ENCODE measurements around the gene VRK1. TPM values are rescaled to one million over a fixed set of nuclear protein-coding genes. Genes with fewer than 3 reads are reported as not detected.

The VRK1 gene
- total and polyA plus RNA-seq, 2 donors (not counting 1 experiment from before 2014, with no cell fraction given): 10.3 to 28.2 TPM

DNA sequence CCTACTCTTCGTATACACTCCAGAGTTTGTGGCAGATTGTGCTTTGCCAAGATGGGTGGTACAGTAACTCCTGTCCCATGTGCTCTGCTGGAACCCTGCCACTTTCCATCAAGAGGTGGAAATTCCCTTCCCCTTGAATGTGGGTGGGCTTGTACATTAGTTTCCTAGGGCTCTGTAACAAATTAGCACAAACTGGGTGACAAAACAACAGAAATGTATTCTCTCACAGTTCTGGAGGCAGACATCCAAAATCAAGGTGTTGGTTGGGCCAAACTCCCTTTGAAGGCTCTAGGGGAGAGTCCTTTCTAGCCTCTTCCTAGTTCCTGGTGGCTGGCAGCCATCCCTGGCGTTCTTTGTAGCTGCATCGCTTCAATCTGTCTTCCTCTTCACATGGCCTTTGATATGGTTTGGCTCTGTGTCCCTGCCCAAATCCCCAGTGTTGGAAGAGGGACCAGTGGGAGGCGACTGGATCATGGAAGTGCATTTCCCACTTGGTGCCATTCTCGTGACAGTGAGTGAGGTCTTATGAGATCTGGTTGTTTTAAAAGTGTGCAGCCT, 117.5 kb downstream of the VRK1 start:
- peaks cover 0 to 30% (median 11%) of the 10 kb centered on the region in 3 donors for H3K9me3 ChIP-seq (ENCODE audit: control extremely low read depth in 1 of 3, control insufficient read depth in 2 of 3, insufficient read depth in 1 of 3, low read length in 2 of 3)
- no peak overlapping the region for H3K9ac ChIP-seq (ENCODE audit: low read length)
- ATAC-seq (ENCODE audit: low read depth): no peak
- ChIA-PET CTCF (no interaction called here), POLR2A (no interaction called here)
- H3K27me3 ChIP-seq (replicated peaks in 1 of 4; ENCODE audit: control extremely low read depth in 1 of 4, control insufficient read depth in 3 of 4, insufficient read depth in 4 of 4, low read length in 3 of 4): no peaks in the 10 kb centered on the region
- no peak overlapping the region for H2AFZ ChIP-seq (ENCODE audit: insufficient read depth, low read depth, low read length, poor library complexity, severe bottlenecking)
- Mint-ChIP-seq H3K27me3 (no peaks in the 10 kb centered on the region), H3K4me3 (no peak overlapping the region), H3K9me3 (ENCODE audit: insufficient read depth) (peaks cover 5% of the 10 kb centered on the region), H3K27ac (no peak overlapping the region), H3K4me1 (peaks cover 3% of the 10 kb centered on the region)
- H3K79me2 ChIP-seq (ENCODE audit: control insufficient read depth, insufficient read depth, low read length): no peaks in the 10 kb centered on the region
- no peak overlapping the region for H3K4me2 ChIP-seq (replicated peaks; ENCODE audit: low read depth, low read length, poor library complexity, severe bottlenecking)
- WGBS (ENCODE audit: insufficient coverage): 100% methylated on average over 1 of the region's 5 CpGs
- intact Hi-C loops (cut with micrococcal nuclease): no loop called here
- H4K20me1 ChIP-seq (ENCODE audit: control insufficient read depth, insufficient read depth, low read length, poor library complexity, severe bottlenecking): no peaks in the 10 kb centered on the region
- no peaks in the 10 kb centered on the region for H3K36me3 ChIP-seq (replicated peaks in 1 of 2; ENCODE audit: control extremely low read depth in 1 of 2, control insufficient read depth in 1 of 2, extremely low read depth in 1 of 2, insufficient read depth in 2 of 2, low read length in 1 of 2)
- no peak for DNase-seq
- H3K4me3 ChIP-seq (ENCODE audit: control extremely low read depth in 1 of 5, extremely low read depth in 1 of 5, insufficient read depth in 1 of 5, low read depth in 2 of 5, low read length in 4 of 5): no peak overlapping the region
- no peaks in the 10 kb centered on the region for H3K4me1 ChIP-seq (ENCODE audit: control insufficient read depth in 2 of 2, insufficient read depth in 2 of 2, low read length in 2 of 2)
- H3K27ac ChIP-seq (ENCODE audit: low read length in 2 of 2): no peak overlapping the region
- no peak for TF ChIP-seq EZH2 (IDR thresholded peaks at IDR 0.05; ENCODE audit: borderline replicate concordance, insufficient read depth, low read depth, low read length, poor library complexity, severe bottlenecking)
- TF ChIP-seq, protein P1, sequence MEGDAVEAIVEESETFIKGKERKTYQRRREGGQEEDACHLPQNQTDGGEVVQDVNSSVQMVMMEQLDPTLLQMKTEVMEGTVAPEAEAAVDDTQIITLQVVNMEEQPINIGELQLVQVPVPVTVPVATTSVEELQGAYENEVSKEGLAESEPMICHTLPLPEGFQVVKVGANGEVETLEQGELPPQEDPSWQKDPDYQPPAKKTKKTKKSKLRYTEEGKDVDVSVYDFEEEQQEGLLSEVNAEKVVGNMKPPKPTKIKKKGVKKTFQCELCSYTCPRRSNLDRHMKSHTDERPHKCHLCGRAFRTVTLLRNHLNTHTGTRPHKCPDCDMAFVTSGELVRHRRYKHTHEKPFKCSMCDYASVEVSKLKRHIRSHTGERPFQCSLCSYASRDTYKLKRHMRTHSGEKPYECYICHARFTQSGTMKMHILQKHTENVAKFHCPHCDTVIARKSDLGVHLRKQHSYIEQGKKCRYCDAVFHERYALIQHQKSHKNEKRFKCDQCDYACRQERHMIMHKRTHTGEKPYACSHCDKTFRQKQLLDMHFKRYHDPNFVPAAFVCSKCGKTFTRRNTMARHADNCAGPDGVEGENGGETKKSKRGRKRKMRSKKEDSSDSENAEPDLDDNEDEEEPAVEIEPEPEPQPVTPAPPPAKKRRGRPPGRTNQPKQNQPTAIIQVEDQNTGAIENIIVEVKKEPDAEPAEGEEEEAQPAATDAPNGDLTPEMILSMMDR (IDR thresholded peaks at IDR 0.05): no peak

DNA sequence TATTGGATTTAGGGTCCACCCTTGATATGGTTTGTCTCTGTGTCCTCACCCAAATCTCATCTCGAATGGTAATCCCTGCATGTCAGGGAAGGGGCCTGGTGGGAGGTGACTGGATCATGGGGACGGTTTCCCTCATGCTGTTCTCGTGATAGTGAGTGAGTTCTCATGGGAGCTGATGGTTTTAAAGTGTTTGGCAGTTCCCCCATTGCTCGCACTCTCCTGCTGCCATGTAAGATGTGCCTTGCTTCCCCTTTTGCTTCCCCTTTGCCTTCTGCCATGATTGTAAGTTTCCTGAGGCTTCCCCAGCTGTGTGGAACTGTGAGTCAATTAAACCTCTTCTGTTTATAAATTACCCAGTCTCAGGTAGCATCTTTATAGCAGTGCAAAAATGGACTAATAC, 118.3 kb downstream of the VRK1 start:
- ChIA-PET POLR2A (no interaction called here), CTCF (no interaction called here)
- no peaks in the 10 kb centered on the region for H3K9me3 Mint-ChIP-seq (ENCODE audit: insufficient read depth)
- Histone ChIP-seq H3K4me1 (ENCODE audit: control insufficient read depth in 2 of 2, insufficient read depth in 2 of 2, low read length in 2 of 2) (no peaks in the 10 kb centered on the region), H3K36me3 (replicated peaks in 1 of 2; ENCODE audit: control extremely low read depth in 1 of 2, control insufficient read depth in 1 of 2, extremely low read depth in 1 of 2, insufficient read depth in 2 of 2, low read length in 1 of 2) (no peaks in the 10 kb centered on the region), H3K9ac (ENCODE audit: low read length) (no peak overlapping the region), H3K79me2 (ENCODE audit: control insufficient read depth, insufficient read depth, low read length) (no peaks in the 10 kb centered on the region), H4K20me1 (ENCODE audit: control insufficient read depth, insufficient read depth, low read length, poor library complexity, severe bottlenecking) (no peaks in the 10 kb centered on the region), H3K9me3 (ENCODE audit: control extremely low read depth in 1 of 3, control insufficient read depth in 2 of 3, insufficient read depth in 1 of 3, low read length in 2 of 3) (peaks cover 0 to 30% (median 4%) of the 10 kb centered on the region in 3 donors), H3K4me3 (ENCODE audit: control extremely low read depth in 1 of 5, extremely low read depth in 1 of 5, insufficient read depth in 1 of 5, low read depth in 2 of 5, low read length in 4 of 5) (no peak overlapping the region), H2AFZ (ENCODE audit: insufficient read depth, low read depth, low read length, poor library complexity, severe bottlenecking) (no peak overlapping the region), H3K27me3 (replicated peaks in 1 of 4; ENCODE audit: control extremely low read depth in 1 of 4, control insufficient read depth in 3 of 4, insufficient read depth in 4 of 4, low read length in 3 of 4) (no peaks in the 10 kb centered on the region), H3K27ac (ENCODE audit: low read length in 2 of 2) (no peak overlapping the region), H3K4me2 (replicated peaks; ENCODE audit: low read depth, low read length, poor library complexity, severe bottlenecking) (no peak overlapping the region)
- H3K4me1 Mint-ChIP-seq: peaks cover 3% of the 10 kb centered on the region
- H3K4me3 Mint-ChIP-seq: no peak overlapping the region
- H3K27me3 Mint-ChIP-seq: no peaks in the 10 kb centered on the region
- H3K27ac Mint-ChIP-seq: no peak overlapping the region
- intact Hi-C loops (cut with micrococcal nuclease): no loop called here
- ATAC-seq (ENCODE audit: low read depth) (no peak), DNase-seq (no peak)
- TF ChIP-seq, protein P1 (IDR thresholded peaks at IDR 0.05): no peak
- TF ChIP-seq EZH2 (IDR thresholded peaks at IDR 0.05; ENCODE audit: borderline replicate concordance, insufficient read depth, low read depth, low read length, poor library complexity, severe bottlenecking): no peak
- 100% methylated on average over 2 of the region's 4 CpGs for WGBS (ENCODE audit: insufficient coverage)
